ENCODE results near the gene IPMK.

IPMK gene

DNA sequence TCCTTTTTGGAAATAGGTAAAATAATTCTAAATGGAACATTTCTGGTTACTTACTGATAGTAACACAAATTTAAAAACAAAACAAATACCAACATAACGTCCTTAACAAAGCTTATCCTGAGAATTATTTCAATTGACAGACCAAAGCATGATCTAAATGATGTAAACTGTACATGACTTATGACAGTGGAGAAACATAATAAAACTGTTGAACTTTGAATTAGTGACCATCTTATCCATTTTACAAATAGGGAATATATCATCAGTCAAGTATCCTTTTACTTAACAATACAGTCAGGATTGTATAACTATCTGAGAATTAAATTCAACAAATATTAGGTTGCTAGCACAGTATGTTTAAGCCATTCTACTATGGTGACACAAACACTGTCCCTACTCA is 2.4 kb downstream of the IPMK start (continued):
- no peak for TF ChIP-seq TSHZ2 (CRISPR knock-in tag; IDR thresholded peaks at IDR 0.05)
- TF ChIP-seq CSDC2 (CRISPR knock-in tag; IDR thresholded peaks at IDR 0.05) = no peak
- no peak for TF ChIP-seq BACH2 (CRISPR knock-in tag; IDR thresholded peaks at IDR 0.05; ENCODE audit: borderline replicate concordance)

- TF ChIP-seq TSHZ2 (CRISPR knock-in tag; IDR thresholded peaks at IDR 0.05) (peak; percentile 38; the same call in 1 of the 2 replicates), PPARA (CRISPR knock-in tag; IDR thresholded peaks at IDR 0.05; ENCODE audit: borderline replicate concordance) (no peak)
These were observed 2.9 kb downstream of the IPMK start for GRCh38 chr10:58264780-58265179.

GRCh38 chr10:58262766-58263165 is 4.9 kb downstream of the IPMK start:
- TF ChIP-seq ZNF565 (CRISPR knock-in tag; conservative IDR thresholded peaks at IDR 0.05; ENCODE audit: low read depth) (no peak), TCF4 (CRISPR knock-in tag; IDR thresholded peaks at IDR 0.05; ENCODE audit: borderline replicate concordance) (no peak), CSDC2 (CRISPR knock-in tag; IDR thresholded peaks at IDR 0.05) (no peak), ZFP30 (CRISPR knock-in tag; IDR thresholded peaks at IDR 0.05) (no peak), ZNF70 (CRISPR knock-in tag; IDR thresholded peaks at IDR 0.05) (no peak), RARB (CRISPR knock-in tag; IDR thresholded peaks at IDR 0.05) (no peak), PATZ1 (CRISPR knock-in tag; IDR thresholded peaks at IDR 0.05; ENCODE audit: borderline replicate concordance) (no peak), BACH2 (CRISPR knock-in tag; IDR thresholded peaks at IDR 0.05; ENCODE audit: borderline replicate concordance) (no peak), ZFP3 (CRISPR knock-in tag; IDR thresholded peaks at IDR 0.05) (no peak), CSRNP3 (CRISPR knock-in tag; IDR thresholded peaks at IDR 0.05) (no peak), GLIS3 (CRISPR knock-in tag; IDR thresholded peaks at IDR 0.05) (no peak), PPARA (CRISPR knock-in tag; IDR thresholded peaks at IDR 0.05; ENCODE audit: borderline replicate concordance) (no peak), TSHZ2 (CRISPR knock-in tag; IDR thresholded peaks at IDR 0.05) (no peak), ISL1 (CRISPR knock-in tag; IDR thresholded peaks at IDR 0.05) (no peak)
- no peak for ATAC-seq

More at GRCh38 chr10:58264780-58265179, 2.9 kb downstream of the IPMK start:
- ATAC-seq = no peak

GRCh38 chr10:58260334-58260733 is 7.4 kb downstream of the IPMK start:
- ATAC-seq = no peak
- no peak for TF ChIP-seq ISL1 (CRISPR knock-in tag; IDR thresholded peaks at IDR 0.05)
- TF ChIP-seq ZFP30 (CRISPR knock-in tag; IDR thresholded peaks at IDR 0.05) = no peak
- TF ChIP-seq ZFP3 (CRISPR knock-in tag; IDR thresholded peaks at IDR 0.05) = no peak
- no peak for TF ChIP-seq TCF4 (CRISPR knock-in tag; IDR thresholded peaks at IDR 0.05; ENCODE audit: borderline replicate concordance)
- TF ChIP-seq BACH2 (CRISPR knock-in tag; IDR thresholded peaks at IDR 0.05; ENCODE audit: borderline replicate concordance) = no peak
- no peak for TF ChIP-seq ESRRG (CRISPR knock-in tag; IDR thresholded peaks at IDR 0.05)
- TF ChIP-seq ZNF565 (CRISPR knock-in tag; conservative IDR thresholded peaks at IDR 0.05; ENCODE audit: low read depth) = no peak
